Colonic mucosa (tissue), 4 donors: ENCODE measurements around the gene CAMK1D. TPM values are rescaled to one million over a fixed set of nuclear protein-coding genes. Genes with fewer than 3 reads are reported as not detected.
A peak's percentile ranks its signal among the peaks of the same experiment; 100 is the strongest.

Experiments used
- DNase-seq: peaks from one replicate; pipeline ENCODE4 v3.0.0-alpha.2; 2020
- H3K27ac ChIP-seq: fragments of 200-600 bp; one replicate; pipeline ENCODE4 v1.8.0; 2021
- H3K27me3 ChIP-seq: fragments of 200-600 bp; one replicate; pipeline ENCODE4 v1.8.0; 2021
- H3K36me3 ChIP-seq: fragments of 200-600 bp; one replicate; pipeline ENCODE4 v1.8.0; 2021
- H3K4me1 ChIP-seq: fragments of 200-600 bp; one replicate; pipeline ENCODE4 v1.8.0; 2021; ENCODE audit warnings: mild to moderate bottlenecking
- H3K4me3 ChIP-seq: fragments of 200-600 bp; one replicate; pipeline ENCODE4 v1.8.0; 2021
- H3K9ac ChIP-seq, 2 donors: one replicate each; pipeline ENCODE4 v1.7.0; 2013; ENCODE audit warnings: control low read depth in 2 of 2, low read depth in 2 of 2, low read length in 2 of 2
- H3K9me3 ChIP-seq: fragments of 200-600 bp; one replicate; pipeline ENCODE4 v1.8.0; 2021
- intact Hi-C: fragments of 100-400 bp; cut with DNase I; formaldehyde crosslinking; loops from one replicate; pipeline ENCODE4 v1.14.1; 2022
- total RNA-seq, 2 donors: library from RNA; stranded (reverse); fragmentation: NEBNext Ultra II Directional in 1 of 2; extraction: Animal tissue kit (Norgen Biotek cat#: 25700) in 1 of 2; gene quantifications; one replicate each; pipeline ENCODE4 v1.2.1, GENCODE V29; 2021
- TF ChIP-seq, protein P1 (sequence below): fragments of 200-600 bp; IDR thresholded peaks from one replicate; pipeline ENCODE4 v1.8.0; 2022; ENCODE audit warnings: antibody characterized with exemption, mild to moderate bottlenecking
- donor health status: healthy.
- donor health status: DM: no; HTN: no; CAD: no.
- donor health status: DM: no; HTN: no; CAD: no.

CAMK1D gene
- total RNA-seq, 2 donors from 2014 or later, result 21.3 to 29.7 TPM

DNA sequence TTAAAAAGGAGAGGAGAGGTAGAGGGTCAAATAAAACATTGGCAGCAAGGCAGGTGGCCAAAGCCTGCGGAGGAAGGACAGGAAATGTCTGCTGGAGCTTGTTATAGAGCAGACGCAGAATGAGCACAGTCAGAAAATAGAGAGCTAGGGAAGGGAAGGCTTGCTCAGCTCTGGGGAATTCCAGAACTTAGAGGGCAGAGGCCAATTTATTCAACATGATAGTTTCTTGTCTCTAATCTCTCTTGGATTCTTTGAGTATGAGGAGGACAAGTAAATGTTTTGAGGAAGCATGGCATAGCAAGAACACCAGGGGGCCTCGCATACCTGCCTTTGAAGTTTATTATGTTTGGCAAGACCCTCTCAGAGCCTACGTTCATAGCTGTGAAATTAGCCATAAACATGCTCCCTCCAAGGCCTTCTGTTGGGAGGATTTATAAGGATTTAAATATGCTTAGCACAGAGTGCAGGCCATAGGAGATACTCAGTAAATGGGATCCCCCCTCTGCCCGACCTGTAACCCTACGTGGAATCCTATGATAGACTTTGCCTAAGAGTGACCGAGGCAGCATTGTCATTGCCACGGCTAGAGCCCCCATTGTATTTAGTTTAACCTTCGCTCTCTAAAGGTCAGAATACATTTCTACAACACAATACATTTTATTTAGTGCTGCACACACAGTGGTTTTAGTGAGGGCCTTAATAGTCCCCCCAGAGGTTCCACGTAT lies 358.3 kb downstream of the CAMK1D start:
- H3K4me1 ChIP-seq, result peaks cover 17% of the 10 kb centered on the region
- no peaks in the 10 kb centered on the region for H3K36me3 ChIP-seq
- H3K4me3 ChIP-seq, result no peak overlapping the region
- no peaks in the 10 kb centered on the region for H3K27me3 ChIP-seq
- peak overlapping the region; percentile 58 for H3K27ac ChIP-seq
- peak overlapping the region in 1 of 2 donors; percentile 19 for H3K9ac ChIP-seq
- no peaks in the 10 kb centered on the region for H3K9me3 ChIP-seq
- peak; percentile 49 for DNase-seq
- intact Hi-C loops, result no loop called here
- TF ChIP-seq, protein P1, sequence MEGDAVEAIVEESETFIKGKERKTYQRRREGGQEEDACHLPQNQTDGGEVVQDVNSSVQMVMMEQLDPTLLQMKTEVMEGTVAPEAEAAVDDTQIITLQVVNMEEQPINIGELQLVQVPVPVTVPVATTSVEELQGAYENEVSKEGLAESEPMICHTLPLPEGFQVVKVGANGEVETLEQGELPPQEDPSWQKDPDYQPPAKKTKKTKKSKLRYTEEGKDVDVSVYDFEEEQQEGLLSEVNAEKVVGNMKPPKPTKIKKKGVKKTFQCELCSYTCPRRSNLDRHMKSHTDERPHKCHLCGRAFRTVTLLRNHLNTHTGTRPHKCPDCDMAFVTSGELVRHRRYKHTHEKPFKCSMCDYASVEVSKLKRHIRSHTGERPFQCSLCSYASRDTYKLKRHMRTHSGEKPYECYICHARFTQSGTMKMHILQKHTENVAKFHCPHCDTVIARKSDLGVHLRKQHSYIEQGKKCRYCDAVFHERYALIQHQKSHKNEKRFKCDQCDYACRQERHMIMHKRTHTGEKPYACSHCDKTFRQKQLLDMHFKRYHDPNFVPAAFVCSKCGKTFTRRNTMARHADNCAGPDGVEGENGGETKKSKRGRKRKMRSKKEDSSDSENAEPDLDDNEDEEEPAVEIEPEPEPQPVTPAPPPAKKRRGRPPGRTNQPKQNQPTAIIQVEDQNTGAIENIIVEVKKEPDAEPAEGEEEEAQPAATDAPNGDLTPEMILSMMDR, result peak; percentile 27

DNA sequence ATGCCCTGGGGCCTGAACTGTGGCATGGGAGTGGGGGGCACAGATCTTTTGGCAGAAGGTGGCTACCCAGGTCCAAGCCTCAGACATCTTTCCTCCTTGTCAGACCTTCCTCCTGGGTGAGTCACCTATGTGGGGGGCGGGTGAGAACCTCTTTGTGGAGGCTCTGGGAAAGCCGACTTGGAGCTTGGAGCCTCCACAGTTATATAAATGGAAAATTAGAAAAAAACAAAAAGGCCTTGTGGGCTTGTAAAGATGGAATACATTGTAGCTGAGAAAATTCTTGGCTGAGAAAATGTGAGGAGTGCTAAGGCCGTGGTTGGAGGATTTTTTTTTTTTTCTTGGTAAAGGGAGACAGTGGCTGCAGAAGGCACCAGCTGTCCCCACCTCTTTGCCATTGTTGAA lies 359.7 kb downstream of the CAMK1D start:
- H3K27me3 ChIP-seq, result no peaks in the 10 kb centered on the region
- H3K27ac ChIP-seq, result peak overlapping the region; percentile 38
- no peaks in the 10 kb centered on the region for H3K36me3 ChIP-seq
- DNase-seq, result no peak
- H3K4me3 ChIP-seq, result no peak overlapping the region
- H3K9ac ChIP-seq, result no peak overlapping the region
- TF ChIP-seq, protein P1, result no peak
- intact Hi-C loops, result no loop called here
- no peaks in the 10 kb centered on the region for H3K9me3 ChIP-seq
- H3K4me1 ChIP-seq, result peaks cover 17% of the 10 kb centered on the region

DNA sequence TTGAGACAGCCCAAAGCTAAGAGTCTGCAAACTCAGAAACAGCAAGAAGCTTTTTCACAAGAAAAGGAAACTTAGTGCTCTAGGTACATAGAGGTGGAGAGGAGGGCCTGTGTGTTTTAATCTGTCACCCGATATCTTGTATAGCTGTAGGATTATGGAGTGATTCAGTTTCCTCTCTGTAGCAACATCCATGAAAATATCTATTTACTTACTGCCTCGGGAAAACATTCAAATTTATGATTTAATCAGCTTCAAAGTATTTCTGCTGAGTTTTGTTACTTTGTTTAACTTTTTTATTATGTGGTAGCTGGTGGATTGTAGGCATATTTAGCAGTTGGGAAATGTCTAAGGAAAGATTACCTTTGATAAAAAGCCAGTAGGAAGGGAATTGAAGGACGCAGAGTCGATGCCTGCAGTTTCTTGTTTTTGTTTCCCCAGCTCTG lies 360.2 kb downstream of the CAMK1D start:
- H3K9me3 ChIP-seq, result no peaks in the 10 kb centered on the region
- H3K27me3 ChIP-seq, result no peaks in the 10 kb centered on the region
- TF ChIP-seq, protein P1, result no peak
- peaks cover 17% of the 10 kb centered on the region for H3K4me1 ChIP-seq
- intact Hi-C loops, result no loop called here
- DNase-seq, result no peak
- H3K4me3 ChIP-seq, result no peak overlapping the region
- H3K9ac ChIP-seq, result no peak overlapping the region
- H3K27ac ChIP-seq, result peak overlapping the region; percentile 38
- H3K36me3 ChIP-seq, result no peaks in the 10 kb centered on the region

DNA sequence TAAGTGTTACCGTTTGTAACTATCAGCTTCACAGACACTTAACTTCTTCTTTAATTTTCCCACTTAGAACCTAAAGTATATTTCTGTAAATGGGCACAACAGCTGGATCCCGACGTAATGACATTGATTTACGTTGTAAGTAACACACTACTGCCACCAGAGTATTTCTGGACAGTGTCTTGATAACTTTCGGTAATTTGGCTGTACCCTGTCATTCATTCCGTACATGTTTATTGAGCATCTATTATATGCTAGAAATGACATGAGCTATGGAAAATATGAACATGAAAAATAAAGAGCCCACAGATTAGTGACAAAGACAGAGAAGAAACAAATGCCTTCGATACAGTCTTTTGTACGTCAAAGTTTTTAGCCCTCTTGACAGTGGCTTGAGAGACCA lies 360.8 kb downstream of the CAMK1D start:
- H3K27me3 ChIP-seq, result no peaks in the 10 kb centered on the region
- no peaks in the 10 kb centered on the region for H3K36me3 ChIP-seq
- TF ChIP-seq, protein P1, result no peak
- DNase-seq, result no peak
- H3K27ac ChIP-seq, result no peak overlapping the region
- no peak overlapping the region for H3K9ac ChIP-seq
- no peaks in the 10 kb centered on the region for H3K9me3 ChIP-seq
- H3K4me1 ChIP-seq, result peaks cover 17% of the 10 kb centered on the region
- intact Hi-C loops, result loop anchor here (2.0 to 10.0 kb wide), 3 partner anchors 53 to 445 kb away; no protein-coding TSS in a partner anchor
- no peak overlapping the region for H3K4me3 ChIP-seq

DNA sequence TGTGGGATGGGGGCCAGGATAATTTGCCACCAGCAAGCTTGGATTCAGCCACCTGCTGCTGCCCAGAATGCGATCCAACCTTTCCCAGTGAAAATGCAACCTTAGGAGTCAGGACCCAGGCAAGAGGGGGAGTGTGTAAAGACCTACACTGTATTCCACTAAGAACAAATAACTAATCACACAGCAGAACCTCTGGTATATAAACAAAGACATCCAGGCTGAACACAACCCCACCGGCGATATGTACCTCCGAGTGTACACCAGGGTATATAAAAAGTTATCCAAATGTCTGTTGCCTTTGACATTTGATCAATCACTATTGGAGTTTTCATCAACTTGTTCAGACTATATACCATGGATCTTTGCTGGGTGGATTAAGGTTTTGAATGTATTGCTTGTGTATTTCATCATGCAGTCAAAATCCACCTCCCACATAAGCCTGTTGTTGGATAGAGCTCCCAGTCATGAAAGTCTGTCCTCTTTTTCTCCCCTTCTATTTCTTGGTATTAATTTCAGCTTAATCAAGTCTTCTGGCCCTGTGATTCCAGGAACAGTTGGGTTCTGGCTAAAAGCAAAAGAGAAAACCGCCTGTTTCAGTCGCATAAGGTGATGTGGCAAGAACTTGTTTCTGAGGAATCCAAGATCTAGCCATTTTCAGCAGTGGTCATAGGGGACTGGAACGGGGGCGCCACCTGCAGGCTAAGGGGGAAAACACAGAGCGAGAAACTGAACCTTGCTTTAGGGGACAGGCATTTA lies 361.4 kb downstream of the CAMK1D start:
- Histone ChIP-seq H3K9ac (no peak overlapping the region), H3K27me3 (no peaks in the 10 kb centered on the region), H3K4me3 (no peak overlapping the region), H3K4me1 (peaks cover 17% of the 10 kb centered on the region), H3K9me3 (no peaks in the 10 kb centered on the region), H3K36me3 (no peaks in the 10 kb centered on the region), H3K27ac (no peak overlapping the region)
- intact Hi-C loops, result loop anchor here (2.0 to 10.0 kb wide), 3 partner anchors 53 to 446 kb away; no protein-coding TSS in a partner anchor
- TF ChIP-seq, protein P1, result peak; percentile 85
- DNase-seq, result peak; percentile 81
